Activated T-helper 17 cell treated with anti-CD3 and anti-CD28 coated beads, Interleukin-2, amount 50 U/mL, for 72 hours (primary cell): Measurements from ENCODE around the gene ARHGAP23. TPM values are rescaled to one million over a fixed set of nuclear protein-coding genes. Genes with fewer than 3 reads are reported as not detected.
A peak's percentile ranks its signal among the peaks of the same experiment; 100 is the strongest.
"Not testable (repeated sequence)": the region's sequence is repeated elsewhere in the genome, so short reads cannot be mapped to it uniquely, and the experiment has no call there.

ENCODE experiments used
- ATAC-seq: fragments of 150-1000 bp; cut with Tn5 transposase; replicated peaks from 2 replicates; pipeline ENCODE4 v1.10.0; 2021; ENCODE audit warnings: mild to moderate bottlenecking, moderate library complexity
- H3K27ac Mint-ChIP-seq: one replicate; pipeline ENCODE4 v1.8.0; 2022; ENCODE audit warnings: mixed read lengths
- H3K27me3 Mint-ChIP-seq: one replicate; pipeline ENCODE4 v1.8.0; 2022; ENCODE audit warnings: mixed read lengths
- H3K36me3 Mint-ChIP-seq: one replicate; pipeline ENCODE4 v1.8.0; 2022; ENCODE audit warnings: low read depth, mild to moderate bottlenecking, mixed read lengths
- H3K4me1 Mint-ChIP-seq: one replicate; pipeline ENCODE4 v1.8.0; 2022; ENCODE audit warnings: mixed read lengths
- H3K4me3 Mint-ChIP-seq: one replicate; pipeline ENCODE4 v1.8.0; 2022; ENCODE audit warnings: mild to moderate bottlenecking, mixed read lengths
- H3K9me3 Mint-ChIP-seq: one replicate; pipeline ENCODE4 v1.8.0; 2022; ENCODE audit warnings: mixed read lengths
- total RNA-seq, 2 donors: library from RNA; stranded (reverse); gene quantifications; one replicate each; pipeline ENCODE4 v1.2.3, GENCODE V29; 2022

ARHGAP23 gene
- total RNA-seq, 2 donors from 2014 or later, result 0.69 to 2.2 TPM

- no peak overlapping the region for H3K27ac Mint-ChIP-seq
- no peaks in the 10 kb centered on the region for H3K36me3 Mint-ChIP-seq
- no peaks in the 10 kb centered on the region for H3K9me3 Mint-ChIP-seq
- no peaks in the 10 kb centered on the region for H3K4me1 Mint-ChIP-seq
- H3K27me3 Mint-ChIP-seq, result peaks cover 7% of the 10 kb centered on the region
- ATAC-seq, result no peak
- H3K4me3 Mint-ChIP-seq, result no peak overlapping the region
Measured at GRCh38 chr17:38498353-38498752, 70.1 kb downstream of the ARHGAP23 start.

DNA sequence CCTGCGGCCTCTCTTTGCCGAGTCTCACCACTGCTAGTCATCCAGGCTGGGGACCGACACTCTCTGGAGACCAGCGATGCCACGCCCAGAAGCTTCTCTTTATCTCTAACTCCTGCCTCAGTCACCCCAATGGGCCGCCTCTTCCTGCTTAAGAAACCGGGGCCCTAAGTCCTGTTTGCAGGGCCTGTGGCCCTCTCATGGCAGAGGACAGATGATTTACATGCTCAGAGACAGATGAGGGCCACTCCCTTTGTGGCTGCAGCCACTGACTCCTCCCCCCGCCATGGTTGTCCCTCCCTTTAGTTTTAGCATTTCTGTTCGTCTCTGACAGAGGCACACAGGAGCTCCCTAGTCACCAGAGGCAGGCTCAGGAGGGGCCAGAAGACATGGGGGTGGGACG is 71.0 kb downstream of the ARHGAP23 start:
- H3K9me3 Mint-ChIP-seq, H3K27me3 Mint-ChIP-seq, ATAC-seq, H3K4me3 Mint-ChIP-seq, H3K4me1 Mint-ChIP-seq, H3K27ac Mint-ChIP-seq, H3K36me3 Mint-ChIP-seq: not testable (repeated sequence)

DNA sequence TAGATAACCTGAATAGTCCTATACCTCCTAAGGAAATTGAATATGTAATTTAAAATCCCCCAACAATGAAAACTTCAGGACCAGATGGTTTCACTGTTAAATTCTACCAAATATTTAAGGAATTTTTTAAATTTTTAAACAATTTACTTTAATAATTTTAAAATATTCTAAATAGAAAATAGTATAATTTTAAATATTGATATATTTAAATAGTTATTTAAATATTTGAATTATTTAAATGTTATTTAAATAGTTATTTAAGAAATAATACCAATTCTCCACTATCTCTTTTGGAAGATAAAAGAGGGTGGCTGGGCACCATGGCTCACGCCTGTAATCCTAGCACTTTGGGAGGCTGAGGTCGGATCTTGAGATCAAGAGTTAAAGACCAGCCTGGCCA is 73.5 kb downstream of the ARHGAP23 start:
- H3K36me3 Mint-ChIP-seq, H3K27ac Mint-ChIP-seq, H3K9me3 Mint-ChIP-seq, H3K27me3 Mint-ChIP-seq, ATAC-seq, H3K4me3 Mint-ChIP-seq, H3K4me1 Mint-ChIP-seq: not testable (repeated sequence)

- not testable (repeated sequence) for H3K36me3 Mint-ChIP-seq, H3K9me3 Mint-ChIP-seq, H3K4me1 Mint-ChIP-seq, ATAC-seq, H3K4me3 Mint-ChIP-seq, H3K27ac Mint-ChIP-seq
- peaks cover 14% of the 10 kb centered on the region for H3K27me3 Mint-ChIP-seq
Measured at GRCh38 chr17:38503286-38503913, 75.1 kb downstream of the ARHGAP23 start.

DNA sequence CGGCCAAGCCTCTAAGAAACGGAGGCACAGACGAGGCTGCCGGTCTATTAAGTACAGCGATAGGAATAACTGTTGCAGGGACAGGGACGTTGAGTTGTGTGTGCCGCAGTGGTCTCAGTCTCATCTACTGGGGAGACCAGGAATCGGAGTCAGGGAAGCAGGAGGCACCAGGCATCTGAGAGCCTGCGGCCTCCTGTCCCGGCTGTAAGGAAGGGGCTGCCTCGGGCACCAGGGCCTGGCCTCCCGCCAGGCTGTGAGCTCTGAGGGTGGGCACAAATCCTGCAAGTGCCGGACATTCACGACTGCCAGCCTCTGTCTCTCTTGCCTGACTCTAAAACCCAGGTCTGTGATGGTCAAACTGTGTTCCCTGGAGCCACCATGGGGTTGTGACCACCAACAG is 76.0 kb downstream of the ARHGAP23 start:
- no peak for ATAC-seq
- Mint-ChIP-seq H3K27ac (no peak overlapping the region), H3K4me1 (peaks cover under 1% of the 10 kb centered on the region), H3K36me3 (peaks cover 3% of the 10 kb centered on the region), H3K4me3 (no peak overlapping the region), H3K9me3 (no peaks in the 10 kb centered on the region), H3K27me3 (peaks cover 21% of the 10 kb centered on the region)

DNA sequence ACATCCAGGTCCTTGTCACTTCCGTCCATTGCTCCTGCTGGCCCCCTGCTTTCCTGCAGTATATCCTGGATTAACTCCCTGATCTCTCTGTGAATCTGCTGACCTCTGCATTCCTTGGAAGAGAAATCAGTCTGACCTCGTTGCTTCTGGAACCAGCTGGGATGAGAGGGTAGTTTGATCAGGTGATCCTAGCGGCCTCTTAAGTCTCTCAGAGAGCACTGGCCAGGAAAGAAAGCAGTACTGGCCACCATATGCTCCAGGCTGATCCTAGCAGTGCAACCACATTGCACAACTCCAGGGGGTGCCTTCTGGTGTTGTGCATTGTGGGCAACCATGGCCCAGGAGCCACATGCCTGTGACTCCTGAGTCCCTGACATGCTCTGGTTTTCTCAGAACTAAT is 79.2 kb downstream of the ARHGAP23 start:
- no peaks in the 10 kb centered on the region for H3K9me3 Mint-ChIP-seq
- no peak overlapping the region for H3K4me3 Mint-ChIP-seq
- peaks cover 8% of the 10 kb centered on the region for H3K36me3 Mint-ChIP-seq
- peaks cover 5% of the 10 kb centered on the region for H3K4me1 Mint-ChIP-seq
- no peak for ATAC-seq
- H3K27ac Mint-ChIP-seq, result no peak overlapping the region
- peaks cover 40% of the 10 kb centered on the region for H3K27me3 Mint-ChIP-seq

GRCh38 chr17:38507921-38508569 is 79.8 kb downstream of the ARHGAP23 start:
- peaks cover 5% of the 10 kb centered on the region for H3K4me1 Mint-ChIP-seq
- no peak for ATAC-seq
- H3K9me3 Mint-ChIP-seq, result no peaks in the 10 kb centered on the region
- no peak overlapping the region for H3K4me3 Mint-ChIP-seq
- H3K27ac Mint-ChIP-seq, result no peak overlapping the region
- peaks cover 8% of the 10 kb centered on the region for H3K36me3 Mint-ChIP-seq
- H3K27me3 Mint-ChIP-seq, result peaks cover 36% of the 10 kb centered on the region

DNA sequence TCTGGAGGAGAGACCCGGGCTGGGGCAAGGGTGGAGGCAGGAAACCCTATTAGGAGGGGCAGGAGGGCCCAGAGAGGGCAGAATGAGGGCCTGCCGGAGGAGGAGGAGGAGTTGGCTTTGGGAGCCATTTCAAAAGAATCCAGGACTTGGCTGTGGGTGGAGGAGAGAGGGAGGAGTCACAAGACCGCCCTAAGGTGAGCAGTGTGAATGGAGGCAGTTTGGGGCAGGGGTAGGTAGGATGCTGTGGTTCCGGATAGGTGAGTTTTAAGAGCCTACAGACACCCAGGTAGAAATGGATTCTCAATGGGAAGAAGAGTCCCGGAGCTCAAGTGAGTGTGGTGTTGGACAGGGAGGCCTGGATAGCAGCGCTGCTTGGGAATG is 80.3 kb downstream of the ARHGAP23 start:
- peak overlapping the region; percentile 77 for H3K4me3 Mint-ChIP-seq
- H3K36me3 Mint-ChIP-seq, result peaks cover 8% of the 10 kb centered on the region
- peaks cover 5% of the 10 kb centered on the region for H3K4me1 Mint-ChIP-seq
- H3K27ac Mint-ChIP-seq, result no peak overlapping the region
- H3K9me3 Mint-ChIP-seq, result no peaks in the 10 kb centered on the region
- no peak for ATAC-seq
- peaks cover 39% of the 10 kb centered on the region for H3K27me3 Mint-ChIP-seq

GRCh38 chr17:38508954-38509771 is 80.9 kb downstream of the ARHGAP23 start:
- peaks cover 8% of the 10 kb centered on the region for H3K36me3 Mint-ChIP-seq
- H3K9me3 Mint-ChIP-seq, result no peaks in the 10 kb centered on the region

DNA sequence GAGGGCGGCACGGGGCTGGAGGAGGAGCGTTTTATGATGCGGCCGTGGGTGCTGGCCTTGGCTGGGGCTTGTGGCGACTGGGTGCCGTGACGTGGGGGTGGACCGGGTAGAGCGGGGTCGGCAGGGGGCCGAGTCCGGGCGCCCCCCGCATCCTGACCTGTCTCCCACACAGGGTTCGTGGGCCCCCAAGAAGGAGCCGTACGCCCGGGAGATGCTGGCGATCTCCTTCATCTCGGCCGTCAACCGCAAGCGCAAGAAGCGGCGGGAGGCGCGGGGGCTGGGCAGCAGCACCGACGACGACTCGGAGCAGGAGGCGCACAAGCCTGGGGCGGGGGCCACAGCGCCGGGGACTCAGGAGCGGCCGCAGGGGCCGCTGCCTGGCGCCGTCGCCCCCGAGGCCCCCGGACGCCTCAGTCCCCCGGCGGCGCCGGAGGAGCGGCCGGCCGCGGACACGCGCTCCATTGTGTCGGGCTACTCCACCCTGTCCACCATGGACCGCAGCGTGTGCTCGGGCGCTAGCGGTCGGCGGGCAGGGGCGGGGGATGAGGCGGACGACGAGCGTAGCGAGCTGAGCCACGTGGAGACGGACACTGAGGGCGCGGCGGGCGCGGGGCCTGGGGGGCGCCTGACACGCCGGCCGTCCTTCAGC is 81.6 kb downstream of the ARHGAP23 start:
- Mint-ChIP-seq H3K36me3 (peaks cover 8% of the 10 kb centered on the region), H3K4me1 (peaks cover 5% of the 10 kb centered on the region), H3K27ac (no peak overlapping the region), H3K27me3 (peaks cover 40% of the 10 kb centered on the region), H3K4me3 (peak overlapping the region; percentile 77), H3K9me3 (no peaks in the 10 kb centered on the region)
- ATAC-seq, result peak; percentile 16

More at GRCh38 chr17:38508954-38509771, 80.9 kb downstream of the ARHGAP23 start:
- Mint-ChIP-seq H3K27ac (no peak overlapping the region), H3K27me3 (peaks cover 40% of the 10 kb centered on the region), H3K4me3 (peak overlapping the region; percentile 77), H3K4me1 (peaks cover 5% of the 10 kb centered on the region)
- peak; percentile 86 for ATAC-seq

DNA sequence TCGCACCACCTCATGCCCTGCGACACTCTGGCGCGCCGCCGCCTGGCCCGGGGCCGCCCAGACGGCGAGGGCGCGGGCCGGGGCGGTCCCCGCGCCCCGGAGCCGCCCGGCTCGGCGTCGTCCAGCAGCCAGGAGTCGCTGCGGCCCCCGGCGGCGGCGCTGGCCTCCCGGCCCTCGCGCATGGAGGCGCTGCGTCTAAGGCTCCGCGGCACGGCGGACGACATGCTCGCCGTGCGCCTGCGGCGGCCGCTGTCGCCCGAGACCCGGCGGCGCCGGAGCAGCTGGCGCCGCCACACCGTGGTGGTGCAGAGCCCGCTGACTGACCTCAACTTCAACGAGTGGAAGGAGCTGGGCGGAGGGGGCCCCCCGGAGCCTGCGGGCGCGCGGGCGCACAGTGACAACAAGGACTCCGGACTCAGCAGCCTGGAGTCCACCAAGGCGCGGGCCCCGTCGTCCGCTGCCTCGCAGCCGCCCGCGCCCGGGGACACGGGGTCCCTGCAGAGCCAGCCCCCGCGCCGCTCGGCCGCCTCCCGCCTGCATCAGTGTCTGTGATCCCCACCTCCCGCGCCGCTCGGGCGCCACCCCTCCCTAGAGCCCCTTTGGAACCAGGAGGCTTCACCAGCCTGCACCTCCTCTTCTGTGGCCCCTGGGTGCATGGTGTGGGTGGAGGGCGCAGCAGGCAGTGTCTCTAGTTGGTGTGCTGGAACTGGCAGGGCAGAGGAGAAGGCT is 82.3 kb downstream of the ARHGAP23 start:
- peaks cover 8% of the 10 kb centered on the region for H3K36me3 Mint-ChIP-seq
- no peak overlapping the region for H3K4me3 Mint-ChIP-seq

DNA sequence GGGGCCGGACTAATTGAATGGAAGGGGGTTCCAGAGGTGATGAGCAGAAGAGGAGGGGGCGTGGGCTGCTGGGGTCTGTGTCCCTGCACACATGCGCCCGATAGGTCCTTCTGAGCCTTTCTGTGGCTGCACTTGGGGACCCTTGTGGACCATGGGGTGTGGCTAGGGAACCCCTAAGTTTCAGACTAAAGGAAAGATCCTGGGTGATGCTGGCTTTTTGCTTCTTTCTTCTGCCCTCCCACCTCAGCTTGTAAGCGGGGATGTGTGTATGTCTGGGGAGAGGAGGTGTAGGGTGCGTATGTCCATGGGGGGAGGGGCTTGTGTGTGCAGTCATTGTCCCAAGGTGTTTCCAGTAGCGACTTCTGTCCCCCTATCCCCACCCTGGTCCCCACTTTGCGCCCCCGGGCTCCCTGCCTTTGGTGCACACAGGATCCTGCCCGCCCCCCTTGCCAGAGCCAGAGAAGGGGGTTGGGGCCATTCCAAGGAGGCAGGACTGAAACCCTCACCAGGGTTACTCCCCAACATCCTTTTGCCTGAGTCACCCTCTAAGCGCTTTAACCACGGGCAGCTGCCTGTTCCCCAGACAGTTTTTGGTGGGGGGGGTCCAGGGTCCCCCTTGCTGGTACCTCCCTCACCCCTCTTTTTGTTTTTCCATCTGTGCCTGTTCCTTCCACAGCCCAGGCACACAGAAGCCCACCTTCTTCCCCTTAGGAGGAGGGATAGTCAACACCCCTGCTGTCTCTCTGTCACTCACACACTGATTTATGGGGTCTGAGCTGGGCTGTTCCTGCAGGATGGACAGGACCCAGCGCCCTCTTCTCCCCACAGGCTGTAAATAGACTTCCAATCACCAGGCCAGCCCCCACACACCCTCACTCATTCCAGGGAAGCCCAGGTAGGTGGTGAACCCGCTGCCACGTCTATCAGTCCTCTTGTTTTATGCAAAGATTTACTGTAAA is 83.2 kb downstream of the ARHGAP23 start:
- no peak overlapping the region for H3K4me3 Mint-ChIP-seq
- no peak for ATAC-seq
- peaks cover 40% of the 10 kb centered on the region for H3K27me3 Mint-ChIP-seq
- no peaks in the 10 kb centered on the region for H3K9me3 Mint-ChIP-seq
- peaks cover 8% of the 10 kb centered on the region for H3K36me3 Mint-ChIP-seq
- no peak overlapping the region for H3K27ac Mint-ChIP-seq
- H3K4me1 Mint-ChIP-seq, result peaks cover 5% of the 10 kb centered on the region

More for the DNA sequence above, 82.3 kb downstream of the ARHGAP23 start:
- Mint-ChIP-seq H3K4me1 (peaks cover 5% of the 10 kb centered on the region), H3K27me3 (peaks cover 40% of the 10 kb centered on the region), H3K9me3 (no peaks in the 10 kb centered on the region), H3K27ac (no peak overlapping the region)
- ATAC-seq, result peak; percentile 35

DNA sequence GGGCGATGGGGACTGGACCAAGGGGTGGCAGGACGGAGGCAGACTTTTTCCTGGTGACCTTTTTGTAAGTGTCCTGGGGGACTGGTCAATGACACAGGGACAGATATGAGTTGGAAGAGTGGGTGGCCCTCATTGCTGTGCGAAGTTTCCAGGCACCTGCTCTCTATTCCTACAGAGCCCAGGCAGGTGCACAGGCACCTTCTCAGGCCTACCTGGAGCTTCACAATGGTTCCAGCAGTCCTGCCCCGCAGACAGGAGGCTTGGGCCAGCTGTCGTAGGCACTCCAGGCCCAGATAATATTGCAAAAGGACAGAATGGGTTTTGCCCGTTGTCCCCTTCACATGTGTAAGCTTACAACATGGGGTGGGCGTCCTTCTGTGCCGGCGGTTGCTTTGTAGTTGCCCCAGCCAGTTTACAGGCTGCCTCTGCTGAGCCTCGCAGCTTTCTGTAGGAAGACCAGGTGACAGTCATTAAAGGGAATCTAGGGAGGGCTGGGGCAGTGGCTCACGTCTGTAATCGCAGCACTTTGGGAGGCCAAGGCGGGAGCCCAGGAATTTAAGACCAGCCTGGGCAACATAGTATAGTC is 84.3 kb downstream of the ARHGAP23 start:
- Mint-ChIP-seq H3K36me3 (peaks cover 8% of the 10 kb centered on the region), H3K4me3 (no peak overlapping the region), H3K4me1 (peaks cover 5% of the 10 kb centered on the region), H3K9me3 (no peaks in the 10 kb centered on the region), H3K27me3 (peaks cover 37% of the 10 kb centered on the region), H3K27ac (no peak overlapping the region)
- no peak for ATAC-seq
